Stimulated activated CD4-positive, alpha-beta T cell treated with anti-CD3 and anti-CD28 coated beads, TNF-alpha, amount 100 ng/mL, for 4 hours (primary cell): Measurements from ENCODE around the gene TNFRSF17.
"Not testable (repeated sequence)": the region's sequence is repeated elsewhere in the genome, so short reads cannot be mapped to it uniquely, and the experiment has no call there.

ENCODE experiments used
- DNase-seq, 3 experiments: peaks; one replicate each; pipeline ENCODE4 v3.0.0-alpha.2; 2020; ENCODE audit warnings: low read depth in 3 of 3

TNFRSF17 gene

GRCh38 chr16:11964761-11965551 is at the start of gene TNFRSF17:
Gene TNFRSF17 (plus strand): TSS chr16:11965210. CDS start chr16:11965325, 115 bp downstream.
- no peak for DNase-seq

- DNase-seq, result peak; percentile 97 to 99 (median 99)
Measured at GRCh38 chr16:11915644-11916523, 49.1 kb upstream of the TNFRSF17 start, which contains the start of gene GSPT1. Gene GSPT1 (minus strand): TSS chr16:11915956. CDS start chr16:11915720, 236 bp downstream.

- no peak for DNase-seq
Measured at GRCh38 chr16:11916524-11917285, 48.3 kb upstream of the TNFRSF17 start.

GRCh38 chr16:11924046-11924445 is 41.0 kb upstream of the TNFRSF17 start:
- DNase-seq, result not testable (repeated sequence)

GRCh38 chr16:11927350-11927749 is 37.7 kb upstream of the TNFRSF17 start:
- DNase-seq, result not testable (repeated sequence)

GRCh38 chr16:11941945-11942344 is 23.1 kb upstream of the TNFRSF17 start, which contains the start of gene NPIPB2:
Gene NPIPB2 (minus strand): TSS chr16:11942045. CDS start chr16:11942045, 0 bp downstream.
- not testable (repeated sequence) for DNase-seq

GRCh38 chr16:11946433-11946832 is 18.6 kb upstream of the TNFRSF17 start:
- no peak for DNase-seq

- no peak for DNase-seq
Measured at GRCh38 chr16:11948819-11949218, 16.2 kb upstream of the TNFRSF17 start.

- DNase-seq, result no peak
Measured at GRCh38 chr16:11949527-11949926, 15.5 kb upstream of the TNFRSF17 start.

GRCh38 chr16:11950388-11950787 is 14.6 kb upstream of the TNFRSF17 start:
- no peak for DNase-seq

GRCh38 chr16:11953576-11953975 is 11.4 kb upstream of the TNFRSF17 start:
- not testable (repeated sequence) for DNase-seq

GRCh38 chr16:11955713-11956123 is 9.3 kb upstream of the TNFRSF17 start:
- DNase-seq, result no peak

GRCh38 chr16:11956558-11956957 is 8.5 kb upstream of the TNFRSF17 start:
- DNase-seq, result no peak

GRCh38 chr16:11957591-11958395 is 7.2 kb upstream of the TNFRSF17 start:
- DNase-seq, result no peak

GRCh38 chr16:11962457-11962856 is 2.6 kb upstream of the TNFRSF17 start:
- not testable (repeated sequence) for DNase-seq

- DNase-seq, result not testable (repeated sequence)
Measured at GRCh38 chr16:11962978-11963377, 2.0 kb upstream of the TNFRSF17 start.

GRCh38 chr16:11963706-11964105 is 1.3 kb upstream of the TNFRSF17 start:
- DNase-seq, result no peak

GRCh38 chr16:11966173-11966572 is 1.2 kb downstream of the TNFRSF17 start:
- DNase-seq, result no peak

- DNase-seq, result no peak
Measured at GRCh38 chr16:11967195-11967911, 2.3 kb downstream of the TNFRSF17 start.

GRCh38 chr16:11968577-11968976 is 3.6 kb downstream of the TNFRSF17 start:
- DNase-seq, result no peak
